DMS 273 (cell line): Measurements from ENCODE around the gene PBX1.

Source experiments
- DNase-seq: peaks from one replicate; lab custom pipeline; 2025; ENCODE audit not compliant: unreplicated experiment; lab: John Stamatoyannopoulos, UW

Gene PBX1

DNA sequence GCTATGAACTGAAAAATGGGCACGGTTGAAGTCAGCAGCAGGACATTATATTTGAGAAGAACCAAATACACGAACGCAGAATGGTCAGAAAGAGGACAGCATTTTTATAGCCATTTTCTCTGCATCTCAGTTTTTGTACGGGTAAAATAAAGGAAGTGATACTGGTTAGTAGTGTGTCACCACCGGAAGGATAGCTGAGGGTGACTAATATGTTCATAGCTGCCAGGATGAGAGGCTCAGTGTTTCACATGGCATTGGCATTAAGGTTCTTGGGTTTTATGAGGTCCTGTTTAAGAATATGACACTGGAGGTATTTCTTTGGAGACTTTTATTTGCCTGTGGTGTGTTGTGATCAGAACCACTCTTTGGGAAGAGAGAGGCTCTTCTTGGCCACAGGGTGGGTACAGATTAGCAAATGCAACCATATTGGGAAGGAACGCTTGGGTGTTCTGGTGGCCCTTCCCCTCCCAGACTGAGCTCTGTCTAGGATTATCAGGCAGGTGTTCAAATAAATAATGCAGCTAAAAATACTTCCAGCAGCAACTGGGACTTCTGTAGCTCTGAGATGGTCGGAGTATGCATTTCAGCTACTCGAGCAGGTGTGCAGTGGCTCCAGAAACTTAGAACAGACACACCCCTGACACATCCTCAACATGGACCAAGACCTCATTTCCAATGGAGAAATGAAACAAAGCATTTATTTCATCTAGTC is 158.2 kb downstream of the PBX1 start:
- DNase-seq: no peak

GRCh38 chr1:164718821-164719220 is 159.8 kb downstream of the PBX1 start:
- DNase-seq: no peak

DNA sequence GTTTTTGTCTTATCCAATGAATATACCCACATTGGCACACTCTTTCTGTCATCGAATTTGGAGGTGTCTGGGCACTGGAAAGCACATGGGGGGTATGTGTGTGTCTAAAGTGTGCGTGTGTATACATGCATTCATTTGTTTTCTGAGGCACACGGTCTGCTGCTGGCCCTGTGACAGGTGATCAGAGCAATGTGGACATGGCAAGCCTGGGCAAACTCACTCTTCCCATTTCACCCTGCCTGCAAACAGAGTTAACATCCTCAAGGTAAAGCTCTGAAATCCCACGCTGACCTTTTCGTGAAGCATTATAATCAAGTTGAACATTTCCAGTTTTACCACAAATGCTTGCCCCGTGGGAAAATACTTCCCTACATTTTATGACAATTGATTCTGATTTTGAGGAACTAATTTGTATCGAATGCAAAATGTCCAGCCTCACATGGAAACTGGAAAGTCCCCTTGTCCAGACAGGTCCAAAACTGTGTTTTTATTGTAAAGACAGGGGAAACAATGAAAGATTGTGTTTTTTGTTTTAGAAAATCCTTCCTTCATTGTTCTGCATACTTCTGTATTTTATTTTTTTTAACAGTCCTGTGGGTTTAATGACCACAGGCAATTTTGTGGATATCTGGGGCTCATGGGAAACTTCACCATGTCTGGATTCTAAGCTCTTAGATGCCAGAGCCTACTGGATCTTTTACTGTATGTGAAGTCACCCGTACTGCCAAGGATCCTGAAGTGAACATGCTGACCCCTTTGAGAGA is 160.9 kb downstream of the PBX1 start:
- DNase-seq: no peak

DNA sequence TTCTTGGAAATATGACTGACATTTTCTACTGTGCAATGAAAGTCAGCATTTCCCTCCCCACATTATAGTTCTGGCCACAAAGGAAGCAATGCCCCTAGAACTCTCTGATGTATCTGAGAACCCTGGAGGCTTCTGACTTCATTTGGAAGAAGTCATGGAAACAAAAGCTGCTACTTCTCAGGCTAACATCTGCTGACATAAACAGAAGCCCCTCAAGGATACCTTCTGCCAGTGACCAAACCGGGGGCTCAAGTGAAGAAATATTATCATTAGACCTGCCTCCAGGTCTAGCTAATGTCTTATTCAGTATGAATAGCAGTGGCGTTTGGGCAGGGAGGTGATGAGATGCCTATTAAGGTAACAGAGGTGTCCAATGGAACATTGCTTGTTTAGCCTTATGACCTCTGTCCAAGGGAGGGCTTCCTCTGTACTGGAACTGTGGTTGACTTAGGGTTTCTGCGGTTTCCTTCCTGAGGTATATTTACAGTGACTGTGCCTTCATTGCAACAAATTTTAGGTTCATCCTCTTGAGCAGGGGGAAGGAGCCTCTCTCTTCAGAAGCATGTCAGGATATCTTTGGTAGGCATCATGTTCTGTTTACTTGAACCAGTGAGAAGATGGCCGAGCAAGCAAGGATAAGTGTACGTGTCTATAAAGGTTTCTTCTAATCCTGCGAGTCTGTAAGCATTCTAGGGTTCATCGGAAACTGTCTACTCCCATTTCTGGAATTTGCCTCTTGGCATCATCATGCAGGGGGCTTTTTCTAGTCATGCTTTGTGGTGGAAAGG is 161.7 kb downstream of the PBX1 start:
- DNase-seq: no peak

- no peak for DNase-seq
Observed at GRCh38 chr1:164721228-164721496, 162.2 kb downstream of the PBX1 start.

DNA sequence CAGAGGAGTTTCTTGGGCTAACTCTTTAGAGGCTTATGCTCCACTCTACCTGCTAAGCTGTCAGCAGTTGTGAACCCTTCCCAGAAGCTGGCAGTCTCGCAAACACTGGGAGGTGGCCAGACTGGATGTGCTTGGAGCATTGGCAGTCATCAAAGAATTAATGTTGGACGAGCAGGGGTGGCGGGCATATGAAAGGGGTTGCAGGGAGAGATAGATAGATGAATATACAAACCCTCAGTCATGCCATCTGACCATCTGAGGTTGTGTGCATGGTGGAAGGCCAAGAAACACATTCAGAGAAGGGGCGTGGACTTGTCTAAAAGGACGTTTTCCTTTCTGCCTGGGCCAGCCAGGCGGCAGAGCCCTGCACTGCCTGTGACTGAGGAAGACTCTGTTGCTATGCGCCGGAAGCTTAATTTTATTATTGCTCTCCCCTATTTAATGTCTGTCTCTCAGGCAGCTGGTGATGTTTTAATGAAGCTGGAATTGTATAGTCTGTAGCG is 164.4 kb downstream of the PBX1 start:
- peak; percentile 86 for DNase-seq

DNA sequence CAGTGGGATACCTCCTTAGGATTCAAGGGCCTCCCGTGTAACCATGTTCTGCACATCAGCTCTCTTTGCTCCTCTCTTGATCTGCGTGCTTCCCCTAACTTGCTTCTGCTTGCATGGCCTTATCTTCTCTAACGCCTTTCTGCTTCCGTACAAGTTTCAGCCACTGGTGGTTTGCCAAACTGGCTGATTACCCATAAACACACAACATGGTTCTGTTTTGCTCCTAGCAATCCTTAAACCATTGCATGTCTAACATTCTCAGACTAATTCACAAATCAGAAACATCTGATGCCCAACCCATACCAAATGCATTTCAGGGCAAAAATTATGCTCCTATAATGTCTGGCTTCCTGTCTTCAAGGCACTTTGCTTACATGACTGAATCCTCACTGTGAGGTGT is 166.4 kb downstream of the PBX1 start:
- DNase-seq: no peak

GRCh38 chr1:164726235-164726634 is 167.3 kb downstream of the PBX1 start:
- DNase-seq: no peak

GRCh38 chr1:164728719-164729118 is 169.7 kb downstream of the PBX1 start:
- peak; percentile 62 for DNase-seq

DNA sequence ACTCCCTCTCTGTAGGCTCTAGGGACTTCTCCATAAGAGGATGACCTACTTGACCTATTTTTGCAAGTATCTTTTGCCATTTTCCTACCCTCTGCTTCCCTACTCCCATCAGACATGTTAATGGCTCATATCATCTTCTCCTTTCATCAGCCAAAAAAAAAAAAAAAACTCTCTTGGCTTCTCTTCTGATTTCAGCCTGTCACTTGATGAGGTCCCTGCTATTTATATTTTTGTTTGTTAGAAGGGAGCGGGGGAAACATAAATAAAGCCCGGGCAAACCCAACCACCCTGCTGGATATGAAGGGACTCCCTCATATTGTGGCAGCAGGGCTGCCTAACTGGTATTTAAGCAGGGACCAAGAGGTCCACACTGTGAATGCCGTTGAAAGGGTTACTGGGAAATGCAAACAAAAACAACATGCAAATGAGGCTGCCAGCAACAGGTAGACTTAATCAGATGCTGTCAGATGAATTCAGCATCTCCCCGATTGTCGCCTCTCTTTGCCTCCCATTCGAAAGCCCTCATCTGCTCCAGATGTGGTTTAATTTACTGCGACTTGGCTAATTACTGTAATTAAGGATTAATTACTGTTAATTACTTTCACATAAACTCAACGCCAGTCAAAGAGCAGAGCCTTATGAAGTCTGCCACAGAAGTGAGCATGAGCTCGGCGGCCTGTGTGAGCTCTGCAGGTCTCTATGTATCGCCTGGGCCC is 172.3 kb downstream of the PBX1 start:
- no peak for DNase-seq

DNA sequence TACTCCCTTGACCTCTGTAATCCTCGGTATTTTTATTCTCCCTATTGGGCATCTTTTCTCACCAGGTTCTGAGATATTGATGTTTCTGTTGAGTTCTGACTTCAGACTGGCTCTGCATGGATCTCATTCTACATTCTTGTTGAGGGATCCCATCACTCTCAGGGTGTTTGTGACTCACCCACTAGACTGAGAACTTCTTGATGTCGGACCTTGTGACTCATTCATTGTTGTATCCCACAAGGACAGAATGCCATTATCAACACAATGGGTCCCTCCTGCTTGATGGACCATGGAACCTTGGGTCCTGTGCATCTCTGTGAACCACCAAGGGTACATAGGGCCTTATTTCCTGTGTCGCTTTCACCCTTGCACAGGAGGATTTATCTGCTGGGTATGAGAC is 174.1 kb downstream of the PBX1 start:
- DNase-seq: no peak

DNA sequence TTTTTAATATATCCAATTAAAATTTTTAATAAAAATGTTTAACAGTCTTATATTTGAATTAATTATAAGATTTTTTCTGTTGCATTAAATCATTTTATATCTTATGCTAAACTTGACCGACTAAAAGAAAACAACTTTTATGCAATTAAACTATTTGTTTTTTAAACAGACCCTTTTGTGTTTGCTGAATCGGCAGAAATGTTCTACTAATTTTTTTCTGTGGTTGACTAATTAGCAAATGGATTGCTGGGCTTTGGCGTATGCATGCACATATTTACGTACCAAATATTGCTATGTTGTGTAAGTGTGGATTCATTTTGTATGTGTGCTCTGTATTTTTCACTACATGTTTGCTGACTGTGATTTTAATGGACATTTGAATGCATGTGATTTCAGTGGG is 174.8 kb downstream of the PBX1 start:
- DNase-seq: no peak

- no peak for DNase-seq
Observed at GRCh38 chr1:164735315-164736052, 176.5 kb downstream of the PBX1 start.

- DNase-seq: no peak
Observed at GRCh38 chr1:164736137-164736536, 177.2 kb downstream of the PBX1 start.

DNA sequence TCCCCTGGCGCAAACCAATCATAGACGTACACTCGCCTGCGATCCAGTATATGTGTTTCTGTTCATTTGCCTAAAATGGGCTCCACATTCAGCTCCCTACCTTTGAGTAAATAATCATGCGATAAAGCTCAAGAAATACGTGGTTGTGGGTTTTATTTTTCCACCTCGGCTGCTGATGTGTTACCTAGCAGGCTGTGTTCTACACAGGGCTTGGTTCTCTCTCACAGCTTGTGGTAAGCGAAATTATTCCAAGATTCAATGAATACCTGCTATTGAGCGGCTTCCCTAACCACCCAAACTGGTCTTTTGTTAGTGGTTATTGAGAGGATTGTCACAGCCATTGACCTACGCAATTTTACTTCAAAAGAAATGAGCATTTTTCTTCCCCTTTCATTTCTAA is 180.2 kb downstream of the PBX1 start:
- no peak for DNase-seq

- no peak for DNase-seq
Observed at GRCh38 chr1:164740000-164740526, 181.1 kb downstream of the PBX1 start.

DNA sequence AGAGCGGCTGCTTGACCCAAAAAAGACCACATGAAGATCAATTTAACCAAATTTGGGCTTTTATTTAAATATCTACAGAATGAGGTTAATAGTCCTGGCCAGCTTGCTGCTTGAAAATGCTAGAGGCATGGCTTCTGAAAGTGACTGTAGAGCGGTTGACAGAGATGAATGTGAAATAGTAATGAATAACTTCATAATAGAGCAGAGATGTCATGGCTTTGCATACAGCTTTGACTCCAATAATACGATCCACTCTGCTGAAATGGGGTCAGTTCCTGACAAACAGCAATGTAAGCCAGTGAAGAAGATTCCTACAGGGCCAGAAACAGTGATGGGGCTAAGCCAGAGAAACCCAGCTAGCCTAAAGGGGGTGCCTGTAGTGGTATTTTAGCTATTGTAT is 183.8 kb downstream of the PBX1 start:
- DNase-seq: no peak

DNA sequence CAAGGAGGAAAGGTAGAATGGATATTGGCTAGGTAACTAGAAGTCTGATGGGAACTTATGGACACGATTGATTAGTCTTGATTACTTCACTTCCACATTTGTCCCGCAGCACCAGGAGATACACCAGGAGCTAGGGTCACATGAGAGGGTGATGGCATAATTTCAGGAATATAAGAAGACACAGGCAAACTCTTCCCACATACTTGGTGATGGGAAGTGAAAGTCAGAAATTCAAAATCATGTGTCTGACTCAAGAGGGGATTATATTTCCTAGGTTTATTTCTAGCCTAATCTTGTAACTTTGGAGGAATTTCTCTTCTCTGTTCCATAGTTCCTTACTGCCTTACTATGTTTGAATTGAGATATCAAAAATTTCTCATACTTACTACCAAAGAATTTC is 185.0 kb downstream of the PBX1 start:
- DNase-seq: no peak

DNA sequence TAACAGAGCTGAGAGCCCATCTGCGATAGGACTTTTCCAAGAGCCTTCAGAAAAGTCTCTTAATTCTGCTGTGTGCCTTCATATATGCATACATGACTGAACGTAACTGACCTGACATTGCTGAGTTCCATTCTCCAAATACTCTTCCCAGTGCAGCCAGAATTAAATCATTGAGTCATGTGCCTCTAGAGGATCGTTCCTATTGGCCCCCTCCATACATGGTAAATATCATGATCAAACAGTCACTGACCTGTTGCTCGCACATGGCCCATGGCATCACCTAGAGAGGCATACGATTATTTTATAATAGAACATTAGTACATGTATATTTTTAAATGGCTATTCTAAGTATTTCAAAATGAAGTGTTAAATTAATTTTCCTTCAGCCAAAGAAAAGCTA is 186.8 kb downstream of the PBX1 start:
- DNase-seq: no peak

DNA sequence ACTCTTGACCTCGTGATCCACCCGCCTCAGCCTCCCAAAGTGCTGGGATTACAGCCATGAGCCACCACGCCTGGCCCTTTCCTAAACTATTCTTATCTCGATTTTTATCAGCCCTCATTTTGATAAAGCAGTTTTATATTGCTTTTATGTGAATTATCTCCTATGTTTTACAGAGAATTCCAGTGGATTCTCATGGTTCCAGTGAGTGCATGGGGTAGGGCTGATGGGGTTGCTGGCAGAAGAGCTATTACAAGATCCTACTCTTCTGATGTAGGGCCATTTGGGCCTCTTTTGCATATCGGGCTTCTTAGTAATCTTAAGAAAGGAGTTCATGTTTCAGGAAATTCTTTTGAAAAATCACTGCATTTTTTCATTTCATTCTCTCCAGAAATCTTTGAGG is 187.6 kb downstream of the PBX1 start:
- no peak for DNase-seq
